ENCODE data around the gene LEPROT. TPM values are rescaled to one million over a fixed set of nuclear protein-coding genes. Genes with fewer than 3 reads are reported as not detected.
A peak's percentile ranks its signal among the peaks of the same experiment; 100 is the strongest.

LEPROT gene
- total and polyA plus RNA-seq, 9 donors = 57.4 to 115 (median 72.0) TPM

DNA sequence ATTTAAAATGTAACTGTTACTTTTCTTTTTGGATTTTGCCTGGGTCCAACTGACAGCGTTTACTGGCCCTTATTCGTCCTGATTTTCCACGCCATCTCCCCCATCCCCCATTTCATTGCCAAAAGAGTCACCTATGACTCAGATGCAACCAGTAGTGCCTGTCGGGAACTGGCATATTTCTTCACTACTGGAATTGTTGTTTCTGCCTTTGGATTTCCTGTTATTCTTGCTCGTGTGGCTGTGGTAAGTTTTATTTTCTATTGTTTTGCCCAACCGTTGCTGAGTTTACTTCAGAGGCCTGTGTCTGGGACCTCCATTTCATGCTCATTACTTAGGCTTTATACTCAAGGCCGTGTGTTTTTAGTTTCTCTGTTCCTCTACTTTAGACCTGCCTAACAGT lies 9.3 kb downstream of the LEPROT start:
- intact Hi-C loops (cut with DNase I) = loop anchor here in 2 of 4 donors (5.0 to 10.0 kb wide), 4 partner anchors 175 to 365 kb away; no protein-coding TSS in a partner anchor
- H3K36me3 ChIP-seq = no peaks in the 10 kb centered on the region
- 30 to 46% (median 35%) methylated on average over 7 of the region's 7 CpGs for WGBS, 3 donors
- TF ChIP-seq POLR2A (IDR thresholded peaks at IDR 0.05) (no peak), EP300 (IDR thresholded peaks at IDR 0.05) (no peak)
- TF ChIP-seq, protein P1, sequence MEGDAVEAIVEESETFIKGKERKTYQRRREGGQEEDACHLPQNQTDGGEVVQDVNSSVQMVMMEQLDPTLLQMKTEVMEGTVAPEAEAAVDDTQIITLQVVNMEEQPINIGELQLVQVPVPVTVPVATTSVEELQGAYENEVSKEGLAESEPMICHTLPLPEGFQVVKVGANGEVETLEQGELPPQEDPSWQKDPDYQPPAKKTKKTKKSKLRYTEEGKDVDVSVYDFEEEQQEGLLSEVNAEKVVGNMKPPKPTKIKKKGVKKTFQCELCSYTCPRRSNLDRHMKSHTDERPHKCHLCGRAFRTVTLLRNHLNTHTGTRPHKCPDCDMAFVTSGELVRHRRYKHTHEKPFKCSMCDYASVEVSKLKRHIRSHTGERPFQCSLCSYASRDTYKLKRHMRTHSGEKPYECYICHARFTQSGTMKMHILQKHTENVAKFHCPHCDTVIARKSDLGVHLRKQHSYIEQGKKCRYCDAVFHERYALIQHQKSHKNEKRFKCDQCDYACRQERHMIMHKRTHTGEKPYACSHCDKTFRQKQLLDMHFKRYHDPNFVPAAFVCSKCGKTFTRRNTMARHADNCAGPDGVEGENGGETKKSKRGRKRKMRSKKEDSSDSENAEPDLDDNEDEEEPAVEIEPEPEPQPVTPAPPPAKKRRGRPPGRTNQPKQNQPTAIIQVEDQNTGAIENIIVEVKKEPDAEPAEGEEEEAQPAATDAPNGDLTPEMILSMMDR (IDR thresholded peaks at IDR 0.05) = no peak
- H3K4me3 ChIP-seq = no peak overlapping the region
- H3K9me3 ChIP-seq = no peaks in the 10 kb centered on the region
- H3K27ac ChIP-seq = no peak overlapping the region
- DNase-seq = peak in 1 of 5 donors; percentile 20
- peaks cover 2% of the 10 kb centered on the region for H3K4me1 ChIP-seq (ENCODE audit: insufficient read depth)
- H3K27me3 ChIP-seq = no peaks in the 10 kb centered on the region

DNA sequence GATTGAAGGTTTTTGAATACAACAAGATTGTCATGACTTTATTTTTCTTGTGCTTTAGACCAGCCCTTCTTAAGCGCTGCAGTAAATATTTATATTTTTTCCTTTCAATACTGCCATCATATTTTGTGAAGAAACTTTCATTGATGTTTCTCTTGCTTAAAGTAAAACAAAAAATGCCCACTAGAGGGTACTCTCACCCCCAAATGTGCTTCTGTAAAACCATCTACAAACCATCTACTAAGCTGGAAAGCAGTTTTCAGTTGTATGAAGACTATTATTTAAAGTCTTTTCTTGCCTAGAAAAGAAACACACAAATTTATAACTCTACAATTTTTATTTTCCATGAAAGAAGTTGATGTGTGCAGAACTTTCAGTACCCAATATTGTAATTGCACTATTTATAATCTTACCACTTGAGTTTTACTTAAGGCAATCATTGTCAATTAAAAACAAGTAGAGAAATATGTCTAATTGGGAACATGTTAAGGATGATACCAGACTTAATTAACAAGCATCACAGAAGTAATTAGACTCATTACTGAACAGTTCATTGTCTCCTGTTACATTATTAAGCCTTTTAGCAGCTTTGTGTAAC lies 10.7 kb downstream of the LEPROT start:
- 31 to 46% (median 42%) methylated on average over 1 of the region's 1 CpG for WGBS, 3 donors
- H3K27ac ChIP-seq = no peak overlapping the region
- H3K27me3 ChIP-seq = no peaks in the 10 kb centered on the region
- no peak overlapping the region for H3K4me3 ChIP-seq
- H3K9me3 ChIP-seq = no peaks in the 10 kb centered on the region
- intact Hi-C loops (cut with DNase I) = loop anchor here in 1 of 4 donors (5.0 kb wide), 1 partner anchor 256 kb away; no protein-coding TSS in a partner anchor
- H3K4me1 ChIP-seq (ENCODE audit: insufficient read depth) = peaks cover 2% of the 10 kb centered on the region
- H3K36me3 ChIP-seq = no peaks in the 10 kb centered on the region
- DNase-seq = no peak
- TF ChIP-seq EP300 (IDR thresholded peaks at IDR 0.05) = no peak
- TF ChIP-seq, protein P1 (IDR thresholded peaks at IDR 0.05) = peak in 2 of 3 donors; percentile 47 to 49
- no peak for TF ChIP-seq POLR2A (IDR thresholded peaks at IDR 0.05)

DNA sequence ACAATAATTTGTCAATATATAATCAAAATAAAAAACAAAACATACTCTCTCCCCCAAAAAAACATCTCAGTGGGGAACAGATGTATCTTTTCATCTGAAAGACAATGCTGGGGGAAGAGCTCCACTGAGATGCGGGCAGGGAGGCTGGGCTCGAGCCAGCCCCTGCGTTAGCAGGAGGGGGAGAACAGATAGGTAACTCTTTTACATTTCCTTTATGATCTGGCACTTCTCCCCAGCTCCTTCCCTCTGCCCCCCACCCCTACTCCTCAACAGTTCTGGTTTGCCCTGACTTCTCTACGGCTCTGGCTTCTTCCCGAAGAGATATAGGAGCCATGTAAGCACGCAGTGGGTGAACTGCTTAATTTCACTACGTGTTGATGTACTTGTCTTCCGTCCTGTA lies 12.4 kb downstream of the LEPROT start:
- no peaks in the 10 kb centered on the region for H3K36me3 ChIP-seq
- TF ChIP-seq, protein P1 (IDR thresholded peaks at IDR 0.05) = no peak
- TF ChIP-seq EP300 (IDR thresholded peaks at IDR 0.05) (no peak), POLR2A (IDR thresholded peaks at IDR 0.05) (no peak)
- H3K27ac ChIP-seq = no peak overlapping the region
- H3K9me3 ChIP-seq = no peaks in the 10 kb centered on the region
- no peaks in the 10 kb centered on the region for H3K27me3 ChIP-seq
- DNase-seq = no peak
- 79 to 81% (median 80%) methylated on average over 8 of the region's 8 CpGs for whole genome bisulfite sequencing, 3 donors
- intact Hi-C loops (cut with DNase I) = loop anchor here in 1 of 4 donors (5.0 kb wide), 1 partner anchor 254 kb away; no protein-coding TSS in a partner anchor
- H3K4me3 ChIP-seq = no peak overlapping the region
- peaks cover 2% of the 10 kb centered on the region for H3K4me1 ChIP-seq (ENCODE audit: insufficient read depth)

DNA sequence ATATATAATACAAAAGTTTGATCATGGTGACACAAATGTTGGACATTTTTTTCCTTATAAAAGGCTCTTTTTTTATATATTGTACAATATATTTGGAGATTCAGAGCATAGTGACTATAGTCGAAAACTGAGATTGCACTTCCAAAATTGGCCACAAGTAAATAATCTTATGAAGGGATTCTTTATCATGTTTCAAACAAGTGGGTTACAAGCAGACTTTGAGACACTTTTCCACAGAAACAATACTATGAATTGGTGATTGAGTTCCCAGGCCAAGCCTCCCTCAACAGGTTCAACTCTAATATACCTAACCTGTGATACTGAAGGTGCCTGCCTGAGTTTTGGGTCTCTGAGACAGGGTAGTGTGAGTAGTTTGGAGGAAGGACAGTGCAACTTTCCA lies 13.8 kb downstream of the LEPROT start:
- DNase-seq = no peak
- intact Hi-C loops (cut with DNase I) = loop anchor here in 1 of 4 donors (5.0 kb wide), 1 partner anchor 253 kb away; no protein-coding TSS in a partner anchor
- Histone ChIP-seq H3K4me3 (no peak overlapping the region), H3K9me3 (no peaks in the 10 kb centered on the region), H3K36me3 (no peaks in the 10 kb centered on the region), H3K27ac (no peak overlapping the region), H3K4me1 (ENCODE audit: insufficient read depth) (no peaks in the 10 kb centered on the region), H3K27me3 (no peaks in the 10 kb centered on the region)
- TF ChIP-seq EP300 (IDR thresholded peaks at IDR 0.05) = no peak
- TF ChIP-seq, protein P1 (IDR thresholded peaks at IDR 0.05) = no peak
- WGBS, 3 donors = 87 to 90% (median 88%) methylated on average over 1 of the region's 1 CpG

All from ovary (tissue), 9 donors.